Panc1 (cell line): ENCODE results near the gene ANO3.

ENCODE experiments used
- CTCF ChIP-seq: fragments of 450-650 bp; IDR thresholded peaks from 2 replicates; pipeline ENCODE4 v1.5.1; 2017; ENCODE audit warnings: mild to moderate bottlenecking
- POLR2AphosphoS5 ChIP-seq: IDR thresholded peaks from 2 replicates; pipeline ENCODE4 v1.6.1; 2012; ENCODE audit warnings: mild to moderate bottlenecking, low read depth, low read length, moderate library complexity
- REST ChIP-seq, 2 experiments: IDR thresholded peaks; 2 replicates each; pipeline ENCODE4 v1.6.1; 2011 to 2012; ENCODE audit warnings: low read depth in 2 of 2, control low read depth in 1 of 2, low read length in 1 of 2, mild to moderate bottlenecking in 1 of 2, moderate library complexity in 1 of 2; ENCODE audit not compliant: insufficient read depth in 1 of 2
- SIN3A ChIP-seq: IDR thresholded peaks from 2 replicates; pipeline ENCODE4 v1.6.1; 2012; ENCODE audit warnings: low read depth, mild to moderate bottlenecking, low read length, moderate library complexity, borderline replicate concordance; ENCODE audit not compliant: insufficient read depth

DNA sequence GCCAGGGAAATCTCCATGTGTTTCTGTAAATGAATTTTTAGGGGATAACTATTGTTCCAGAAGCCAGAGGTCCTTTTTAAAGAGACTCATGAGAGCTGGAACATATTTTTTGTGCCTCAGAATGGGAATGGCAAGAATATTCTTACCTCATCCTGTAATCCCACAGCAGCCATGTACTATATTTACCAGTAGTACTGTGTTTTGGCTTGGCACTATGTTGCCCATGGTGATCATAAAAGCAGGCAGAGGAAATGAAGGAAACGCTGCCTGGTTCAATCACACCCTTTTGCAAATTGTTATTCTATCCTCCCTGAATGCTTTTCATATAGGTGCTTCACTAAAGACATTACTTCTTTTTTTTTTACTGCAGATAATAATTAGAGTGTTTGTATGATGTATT is 81.0 kb downstream of the ANO3 start:
- TF ChIP-seq POLR2AphosphoS5 = no peak
- no peak for TF ChIP-seq SIN3A
- no peak for TF ChIP-seq CTCF
- TF ChIP-seq REST (IDR thresholded peaks at IDR 0.05; ENCODE audit: insufficient read depth in 1 of 2, low read depth in 2 of 2, low read length in 1 of 2) = no peak
